ENCODE results near the gene NDUFS8. TPM values are rescaled to one million over a fixed set of nuclear protein-coding genes. Genes with fewer than 3 reads are reported as not detected.
"Not testable (repeated sequence)": the region's sequence is repeated elsewhere in the genome, so short reads cannot be mapped to it uniquely, and the experiment has no call there.

Gene NDUFS8
- polyA plus RNA-seq: 169 and 188 TPM in 2 replicates
- polyA minus RNA-seq: 63.1 and 64.0 TPM in 2 replicates

DNA sequence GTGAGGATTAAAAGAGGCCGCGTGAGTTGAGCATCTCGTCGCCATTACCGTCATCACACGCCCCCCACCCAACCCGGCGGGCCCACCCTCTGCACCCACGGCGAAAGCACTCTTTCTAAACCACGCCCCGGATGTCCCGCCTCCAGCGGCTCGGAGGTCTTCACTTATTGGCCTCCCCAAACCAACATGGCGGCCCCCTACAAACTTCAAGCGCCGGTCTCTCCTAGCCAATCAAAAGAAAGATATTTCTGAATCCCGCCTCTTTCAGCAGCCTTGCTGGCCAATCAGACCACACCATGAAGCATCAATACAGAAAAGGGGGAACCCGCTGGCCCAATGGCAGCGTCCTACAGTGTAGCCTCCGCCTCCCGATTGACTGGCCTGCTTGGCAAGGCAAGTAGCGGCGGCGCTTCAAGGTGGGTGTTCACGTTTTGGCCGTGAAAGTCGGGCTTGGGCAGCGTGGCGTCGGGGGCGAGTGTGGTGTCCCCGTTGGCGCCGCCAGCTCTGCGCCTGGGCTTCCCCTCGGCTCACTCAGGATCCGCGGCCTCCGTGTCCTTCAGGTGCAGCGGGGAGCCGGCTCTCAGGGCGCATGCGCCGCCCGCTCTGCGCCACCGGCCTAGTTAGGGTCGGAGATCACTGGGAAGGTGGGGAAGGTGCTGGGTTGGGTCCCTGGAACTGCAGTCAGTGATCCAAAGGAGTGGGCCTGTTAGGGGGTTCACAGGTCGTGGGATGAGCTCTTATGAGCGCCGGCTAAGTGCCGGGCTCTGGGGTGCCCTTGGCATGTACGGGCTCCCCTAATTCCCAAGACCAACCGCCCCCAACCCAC is at the start of gene NDUFS8:
Gene NDUFS8 (plus strand): TSS at position 364 of the 826 bp plus-strand sequence. CDS start 1,471 bp downstream, outside the sequence.
- Histone ChIP-seq H3K27ac (ENCODE audit: low read length) (peak within 1 kb of the TSS; percentile 85), H3K4me3 (ENCODE audit: low read length) (peak within 1 kb of the TSS; percentile 77), H3K9ac (ENCODE audit: low read length) (peak within 1 kb of the TSS; percentile 84), H3K9me2 (ENCODE audit: insufficient read depth, low read length) (no peaks in the 10 kb centered on the region), H3K27me3 (ENCODE audit: insufficient read depth, low read depth, low read length) (no peaks in the 10 kb centered on the region), H3F3A (ENCODE audit: insufficient read depth, low read length, poor library complexity, severe bottlenecking) (no peaks in the 10 kb centered on the region), H3K9me3 (ENCODE audit: low read length) (no peaks in the 10 kb centered on the region), H3K36me3 (ENCODE audit: insufficient read depth, low read length) (no peaks in the 10 kb centered on the region), H3K79me2 (replicated peaks; ENCODE audit: insufficient read depth, low read length) (peaks cover 12% of the 10 kb centered on the region), H4K20me1 (ENCODE audit: insufficient read depth) (no peaks in the 10 kb centered on the region), H3K4me2 (ENCODE audit: low read length) (peak within 1 kb of the TSS; percentile 59), H2AFZ (ENCODE audit: low read depth, low read length) (peak within 1 kb of the TSS; percentile 66)
- TF ChIP-seq RAD21 (conservative IDR thresholded peaks at IDR 0.05): peak; percentile 38
- peak; percentile 29 for TF ChIP-seq SMC3 (conservative IDR thresholded peaks at IDR 0.05; ENCODE audit: poor library complexity)
- peak; percentile 72 for TF ChIP-seq MXI1 (conservative IDR thresholded peaks at IDR 0.05; ENCODE audit: poor library complexity, severe bottlenecking)
- TF ChIP-seq EZH2 (IDR thresholded peaks at IDR 0.05; ENCODE audit: borderline replicate concordance, insufficient read depth, low read length, poor library complexity, severe bottlenecking): no peak
- TF ChIP-seq, protein P1, sequence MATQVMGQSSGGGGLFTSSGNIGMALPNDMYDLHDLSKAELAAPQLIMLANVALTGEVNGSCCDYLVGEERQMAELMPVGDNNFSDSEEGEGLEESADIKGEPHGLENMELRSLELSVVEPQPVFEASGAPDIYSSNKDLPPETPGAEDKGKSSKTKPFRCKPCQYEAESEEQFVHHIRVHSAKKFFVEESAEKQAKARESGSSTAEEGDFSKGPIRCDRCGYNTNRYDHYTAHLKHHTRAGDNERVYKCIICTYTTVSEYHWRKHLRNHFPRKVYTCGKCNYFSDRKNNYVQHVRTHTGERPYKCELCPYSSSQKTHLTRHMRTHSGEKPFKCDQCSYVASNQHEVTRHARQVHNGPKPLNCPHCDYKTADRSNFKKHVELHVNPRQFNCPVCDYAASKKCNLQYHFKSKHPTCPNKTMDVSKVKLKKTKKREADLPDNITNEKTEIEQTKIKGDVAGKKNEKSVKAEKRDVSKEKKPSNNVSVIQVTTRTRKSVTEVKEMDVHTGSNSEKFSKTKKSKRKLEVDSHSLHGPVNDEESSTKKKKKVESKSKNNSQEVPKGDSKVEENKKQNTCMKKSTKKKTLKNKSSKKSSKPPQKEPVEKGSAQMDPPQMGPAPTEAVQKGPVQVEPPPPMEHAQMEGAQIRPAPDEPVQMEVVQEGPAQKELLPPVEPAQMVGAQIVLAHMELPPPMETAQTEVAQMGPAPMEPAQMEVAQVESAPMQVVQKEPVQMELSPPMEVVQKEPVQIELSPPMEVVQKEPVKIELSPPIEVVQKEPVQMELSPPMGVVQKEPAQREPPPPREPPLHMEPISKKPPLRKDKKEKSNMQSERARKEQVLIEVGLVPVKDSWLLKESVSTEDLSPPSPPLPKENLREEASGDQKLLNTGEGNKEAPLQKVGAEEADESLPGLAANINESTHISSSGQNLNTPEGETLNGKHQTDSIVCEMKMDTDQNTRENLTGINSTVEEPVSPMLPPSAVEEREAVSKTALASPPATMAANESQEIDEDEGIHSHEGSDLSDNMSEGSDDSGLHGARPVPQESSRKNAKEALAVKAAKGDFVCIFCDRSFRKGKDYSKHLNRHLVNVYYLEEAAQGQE (IDR thresholded peaks at IDR 0.05; ENCODE audit: borderline replicate concordance): no peak
- peak; percentile 87 for TF ChIP-seq POLR2AphosphoS5 (IDR thresholded peaks at IDR 0.05)
- TF ChIP-seq, protein P2, sequence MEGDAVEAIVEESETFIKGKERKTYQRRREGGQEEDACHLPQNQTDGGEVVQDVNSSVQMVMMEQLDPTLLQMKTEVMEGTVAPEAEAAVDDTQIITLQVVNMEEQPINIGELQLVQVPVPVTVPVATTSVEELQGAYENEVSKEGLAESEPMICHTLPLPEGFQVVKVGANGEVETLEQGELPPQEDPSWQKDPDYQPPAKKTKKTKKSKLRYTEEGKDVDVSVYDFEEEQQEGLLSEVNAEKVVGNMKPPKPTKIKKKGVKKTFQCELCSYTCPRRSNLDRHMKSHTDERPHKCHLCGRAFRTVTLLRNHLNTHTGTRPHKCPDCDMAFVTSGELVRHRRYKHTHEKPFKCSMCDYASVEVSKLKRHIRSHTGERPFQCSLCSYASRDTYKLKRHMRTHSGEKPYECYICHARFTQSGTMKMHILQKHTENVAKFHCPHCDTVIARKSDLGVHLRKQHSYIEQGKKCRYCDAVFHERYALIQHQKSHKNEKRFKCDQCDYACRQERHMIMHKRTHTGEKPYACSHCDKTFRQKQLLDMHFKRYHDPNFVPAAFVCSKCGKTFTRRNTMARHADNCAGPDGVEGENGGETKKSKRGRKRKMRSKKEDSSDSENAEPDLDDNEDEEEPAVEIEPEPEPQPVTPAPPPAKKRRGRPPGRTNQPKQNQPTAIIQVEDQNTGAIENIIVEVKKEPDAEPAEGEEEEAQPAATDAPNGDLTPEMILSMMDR (IDR thresholded peaks at IDR 0.05; ENCODE audit: poor library complexity, severe bottlenecking): peak; percentile 28
- TF ChIP-seq EP300 (conservative IDR thresholded peaks at IDR 0.05; ENCODE audit: poor library complexity, severe bottlenecking): no peak
- peak; percentile 52 for TF ChIP-seq TAF1 (IDR thresholded peaks at IDR 0.05; ENCODE audit: low read depth)

DNA sequence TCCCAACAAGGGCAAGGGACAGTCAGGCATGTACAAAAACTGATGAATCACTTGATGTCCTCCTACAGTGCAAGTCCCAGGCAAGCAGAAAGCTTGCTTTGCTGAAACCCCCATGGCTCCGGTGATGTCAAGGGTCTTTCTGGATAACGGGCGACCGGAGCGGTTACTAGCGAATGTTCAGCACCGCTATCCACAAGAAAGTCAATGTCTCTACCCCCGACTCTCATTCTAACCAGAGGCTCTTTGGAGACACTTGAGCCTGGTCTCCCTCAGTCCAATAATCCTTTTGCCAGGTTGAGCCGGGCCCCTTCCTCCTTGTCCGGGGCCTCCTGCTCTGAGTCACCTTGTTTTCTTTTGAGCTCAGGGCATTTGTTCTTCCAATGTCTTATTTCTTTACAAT is 49.3 kb upstream of the NDUFS8 start:
- not testable (repeated sequence) for H3F3A ChIP-seq (ENCODE audit: insufficient read depth, low read length, poor library complexity, severe bottlenecking); H3K27me3 ChIP-seq (ENCODE audit: insufficient read depth, low read depth, low read length); H4K20me1 ChIP-seq (ENCODE audit: insufficient read depth); H3K9me3 ChIP-seq (ENCODE audit: low read length); H3K9ac ChIP-seq (ENCODE audit: low read length); H3K4me3 ChIP-seq (ENCODE audit: low read length); H3K9me2 ChIP-seq (ENCODE audit: insufficient read depth, low read length); H2AFZ ChIP-seq (ENCODE audit: low read depth, low read length); H3K79me2 ChIP-seq (replicated peaks; ENCODE audit: insufficient read depth, low read length); H3K36me3 ChIP-seq (ENCODE audit: insufficient read depth, low read length); H3K4me2 ChIP-seq (ENCODE audit: low read length); H3K27ac ChIP-seq (ENCODE audit: low read length)

DNA sequence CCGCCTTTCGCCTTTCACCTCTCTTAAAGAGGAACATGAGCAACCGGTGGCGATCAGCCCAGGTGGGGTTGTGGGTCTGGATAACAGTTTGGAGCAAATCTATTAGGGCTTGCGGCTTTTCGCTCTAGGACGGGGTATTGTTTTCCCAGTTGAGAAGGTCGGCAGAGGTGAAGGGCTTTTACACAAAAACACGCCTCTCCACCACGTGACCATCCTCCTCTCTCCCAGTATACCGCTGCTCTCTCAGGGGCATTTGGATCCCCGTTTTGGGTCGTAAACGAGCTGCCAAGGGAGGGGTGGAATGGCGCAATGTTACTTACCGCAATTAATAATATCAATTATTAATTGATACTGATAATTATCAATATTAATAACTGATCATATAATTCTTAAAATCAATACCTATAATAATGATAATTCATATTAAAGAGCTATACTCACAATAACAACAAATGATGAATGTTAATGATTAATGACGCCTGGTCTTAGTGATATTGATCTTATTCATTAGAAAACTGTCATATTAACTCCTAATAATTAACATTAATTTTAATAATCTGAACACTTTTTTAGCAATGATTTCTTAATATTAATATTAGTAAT is 48.1 kb upstream of the NDUFS8 start:
- not testable (repeated sequence) for H3K9ac ChIP-seq (ENCODE audit: low read length); H3K27me3 ChIP-seq (ENCODE audit: insufficient read depth, low read depth, low read length); H3K4me2 ChIP-seq (ENCODE audit: low read length); H2AFZ ChIP-seq (ENCODE audit: low read depth, low read length); H3K9me3 ChIP-seq (ENCODE audit: low read length); H3K36me3 ChIP-seq (ENCODE audit: insufficient read depth, low read length); H3K79me2 ChIP-seq (replicated peaks; ENCODE audit: insufficient read depth, low read length); H4K20me1 ChIP-seq (ENCODE audit: insufficient read depth); H3K4me3 ChIP-seq (ENCODE audit: low read length); H3K9me2 ChIP-seq (ENCODE audit: insufficient read depth, low read length); H3F3A ChIP-seq (ENCODE audit: insufficient read depth, low read length, poor library complexity, severe bottlenecking); H3K27ac ChIP-seq (ENCODE audit: low read length)

Measured in neural cell (in vitro differentiated cells).